AG09309 (cell line): Measurements from ENCODE around the gene APP.

Source experiments
- DNase-seq: peaks from one replicate; pipeline ENCODE4 v3.0.0-alpha.2; 2010; ENCODE audit warnings: low read depth
- H3K4me3 ChIP-seq: 2 replicates; pipeline ENCODE4 v1.5.1; 2011; ENCODE audit warnings: mild to moderate bottlenecking, low read depth, low read length, moderate library complexity; ENCODE audit not compliant: control insufficient read depth
- CTCF ChIP-seq: IDR thresholded peaks from 2 replicates; pipeline ENCODE4 v1.5.1; 2011; ENCODE audit warnings: mild to moderate bottlenecking, low read depth, low read length, inconsistent platforms; ENCODE audit not compliant: insufficient read depth, control insufficient read depth; ENCODE audit errors: missing control alignments

The APP gene

GRCh38 chr21:26140926-26141325, 29.6 kb downstream of the APP start:
- DNase-seq: no peak
- H3K4me3 ChIP-seq: no peak overlapping the region
- no peak for TF ChIP-seq CTCF

- TF ChIP-seq CTCF: no peak
- DNase-seq: peak; percentile 87
- no peak overlapping the region for H3K4me3 ChIP-seq
These were observed 30.4 kb downstream of the APP start for GRCh38 chr21:26140164-26140579.

GRCh38 chr21:26138615-26139257, 31.8 kb downstream of the APP start:
- no peak for TF ChIP-seq CTCF
- DNase-seq: no peak
- H3K4me3 ChIP-seq: no peak overlapping the region

GRCh38 chr21:26137379-26138060, 33.0 kb downstream of the APP start:
- DNase-seq: no peak
- no peak for TF ChIP-seq CTCF
- no peak overlapping the region for H3K4me3 ChIP-seq

- H3K4me3 ChIP-seq: no peak overlapping the region
- no peak for TF ChIP-seq CTCF
- DNase-seq: no peak
These were observed 33.9 kb downstream of the APP start for GRCh38 chr21:26136671-26137070.

- TF ChIP-seq CTCF: no peak
- no peak for DNase-seq
- H3K4me3 ChIP-seq: no peak overlapping the region
These were observed 35.0 kb downstream of the APP start for GRCh38 chr21:26135520-26135919.
